ENCODE measurements around the gene BSND. TPM values are rescaled to one million over a fixed set of nuclear protein-coding genes. Genes with fewer than 3 reads are reported as not detected.

Gene BSND
- total and polyA plus RNA-seq, 2 experiments from 2014 or later, result not detected

DNA sequence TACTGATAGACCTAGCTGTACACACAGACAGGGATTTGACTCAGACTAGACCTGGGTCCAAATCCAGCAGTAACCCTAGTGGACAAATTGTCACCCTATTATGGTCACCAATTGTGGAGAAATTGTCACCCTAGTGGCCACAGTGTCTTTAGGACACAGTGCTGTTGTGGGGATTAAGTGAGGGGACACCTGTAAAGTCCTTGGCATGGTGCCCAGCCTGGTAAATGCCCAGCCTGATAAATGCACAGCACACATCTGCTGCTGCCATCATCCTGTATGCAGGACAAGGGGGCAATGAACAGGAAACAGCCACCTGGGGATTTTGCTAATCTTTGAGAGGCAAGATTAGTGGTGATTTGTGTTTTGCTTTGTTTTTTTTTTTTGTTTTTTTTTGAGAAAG, 16.0 kb upstream of the BSND start:
- no peaks in the 10 kb centered on the region for H4K20me1 ChIP-seq (ENCODE audit: insufficient read depth)
- H3F3A ChIP-seq (ENCODE audit: insufficient read depth), result no peaks in the 10 kb centered on the region
- TF ChIP-seq EZH2 (IDR thresholded peaks at IDR 0.05; ENCODE audit: insufficient read depth, poor library complexity, severe bottlenecking) (no peak), EZH2phosphoT487 (IDR thresholded peaks at IDR 0.05; ENCODE audit: insufficient read depth, low read depth) (no peak)
- H3K36me3 ChIP-seq (ENCODE audit: low read depth), result no peaks in the 10 kb centered on the region
- peaks cover 24% of the 10 kb centered on the region; the same call in 1 of the 2 replicates for H3K27me3 ChIP-seq (replicated peaks; ENCODE audit: insufficient read depth)
- no peaks in the 10 kb centered on the region for H3K9me2 ChIP-seq (ENCODE audit: insufficient read depth)
- no peaks in the 10 kb centered on the region for H3K9me3 ChIP-seq (ENCODE audit: low read depth)
- DNase-seq, result no peak
- no peaks in the 10 kb centered on the region for H3K4me1 ChIP-seq (ENCODE audit: insufficient read depth)
- H3K27ac ChIP-seq, result no peak overlapping the region
- no peak overlapping the region for H3K4me2 ChIP-seq (ENCODE audit: unreplicated experiment)
- no peak overlapping the region for H3K4me3 ChIP-seq
- no peak overlapping the region for H2AFZ ChIP-seq
- H3K9ac ChIP-seq, result no peak overlapping the region
- in situ Hi-C loops (cut with MboI), result no loop called here
- no peaks in the 10 kb centered on the region for H3K79me2 ChIP-seq (ENCODE audit: insufficient read depth)

DNA sequence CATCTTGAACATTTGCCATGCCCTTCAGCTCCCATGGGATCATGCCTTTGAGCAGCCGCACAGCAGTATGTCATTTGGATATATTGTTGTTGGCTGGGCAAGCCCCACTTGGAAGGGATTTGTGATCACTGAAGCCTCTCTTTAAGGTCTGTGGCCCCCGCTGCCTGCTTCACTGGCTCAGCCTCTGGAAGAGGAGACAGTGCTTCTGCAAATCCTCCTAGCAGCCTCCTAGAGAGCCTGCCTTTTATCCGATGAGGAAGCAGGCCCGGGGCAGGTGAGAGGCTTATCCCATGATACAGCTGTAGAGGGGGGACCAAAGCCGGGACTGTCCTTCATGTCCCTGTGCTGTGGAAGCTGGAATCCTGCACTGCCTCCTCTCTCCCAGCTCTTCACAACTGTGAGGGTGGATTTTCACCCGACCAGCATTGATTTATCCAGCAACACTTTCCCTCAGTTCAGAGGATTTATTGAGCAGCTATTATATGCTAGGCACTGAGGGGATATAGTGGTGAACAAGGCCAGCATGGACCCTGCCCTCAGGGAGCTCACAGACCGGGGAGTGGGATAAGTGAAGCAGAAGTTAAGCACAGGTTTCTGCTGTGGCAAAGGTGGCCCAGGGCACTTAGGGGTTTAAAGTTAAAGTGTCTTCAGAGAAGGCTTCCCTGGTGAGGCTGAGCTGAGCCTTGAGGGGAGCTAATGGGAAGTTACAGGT, 14.4 kb upstream of the BSND start:
- 37 to 38% methylated on average over 7 of the region's 7 CpGs for WGBS, 2 experiments (ENCODE audit: low coverage in 1 of 2, low lambda C conversion rate in 2 of 2, missing lambda C conversion rate in 2 of 2)
- TF ChIP-seq EZH2phosphoT487 (IDR thresholded peaks at IDR 0.05; ENCODE audit: insufficient read depth, low read depth) (no peak), EZH2 (IDR thresholded peaks at IDR 0.05; ENCODE audit: insufficient read depth, poor library complexity, severe bottlenecking) (no peak)

DNA sequence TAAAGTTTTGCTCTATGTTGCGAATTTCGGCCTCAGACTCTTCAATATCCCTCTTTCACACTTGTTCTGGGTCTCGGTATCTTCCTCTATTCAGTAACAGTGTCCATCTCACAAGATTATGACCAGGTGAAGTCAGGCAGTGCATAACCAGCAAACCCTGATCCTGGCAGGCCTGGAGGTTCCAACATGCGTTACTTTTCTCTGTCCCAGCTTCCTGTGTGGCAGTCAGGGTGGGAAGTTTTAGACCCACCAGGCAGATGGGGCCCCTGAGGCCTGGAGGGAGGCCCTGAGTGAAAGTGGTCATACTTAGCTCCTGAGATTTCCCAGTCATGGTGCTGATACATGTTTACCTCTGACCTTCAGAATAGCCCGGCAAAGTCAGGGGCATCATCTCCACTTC, 13.2 kb upstream of the BSND start:
- Histone ChIP-seq H3K36me3 (ENCODE audit: low read depth) (no peaks in the 10 kb centered on the region), H3K27ac (no peak overlapping the region), H3K9me2 (ENCODE audit: insufficient read depth) (no peaks in the 10 kb centered on the region), H3K79me2 (ENCODE audit: insufficient read depth) (no peaks in the 10 kb centered on the region), H2AFZ (no peak overlapping the region), H3F3A (ENCODE audit: insufficient read depth) (no peaks in the 10 kb centered on the region), H3K9ac (no peak overlapping the region), H3K4me3 (no peak overlapping the region), H3K27me3 (replicated peaks; ENCODE audit: insufficient read depth) (peaks cover 19% of the 10 kb centered on the region; the same call in 1 of the 2 replicates), H4K20me1 (ENCODE audit: insufficient read depth) (no peaks in the 10 kb centered on the region), H3K4me1 (ENCODE audit: insufficient read depth) (no peaks in the 10 kb centered on the region), H3K9me3 (ENCODE audit: low read depth) (no peaks in the 10 kb centered on the region), H3K4me2 (ENCODE audit: unreplicated experiment) (no peak overlapping the region)
- no peak for TF ChIP-seq EZH2 (IDR thresholded peaks at IDR 0.05; ENCODE audit: insufficient read depth, poor library complexity, severe bottlenecking)
- WGBS, 2 experiments (ENCODE audit: low coverage in 1 of 2, low lambda C conversion rate in 2 of 2, missing lambda C conversion rate in 2 of 2), result 88 to 90% methylated on average over 5 of the region's 5 CpGs
- no peak for DNase-seq
- in situ Hi-C loops (cut with MboI), result no loop called here

More for the DNA sequence above, 14.4 kb upstream of the BSND start:
- Histone ChIP-seq H3K9me2 (ENCODE audit: insufficient read depth) (no peaks in the 10 kb centered on the region), H3K36me3 (ENCODE audit: low read depth) (no peaks in the 10 kb centered on the region), H3K9ac (no peak overlapping the region), H3K4me3 (no peak overlapping the region), H3K9me3 (ENCODE audit: low read depth) (no peaks in the 10 kb centered on the region), H3F3A (ENCODE audit: insufficient read depth) (no peaks in the 10 kb centered on the region), H4K20me1 (ENCODE audit: insufficient read depth) (no peaks in the 10 kb centered on the region), H3K4me1 (ENCODE audit: insufficient read depth) (no peaks in the 10 kb centered on the region), H3K79me2 (ENCODE audit: insufficient read depth) (no peaks in the 10 kb centered on the region), H3K4me2 (ENCODE audit: unreplicated experiment) (no peak overlapping the region), H3K27ac (no peak overlapping the region), H2AFZ (no peak overlapping the region), H3K27me3 (replicated peaks; ENCODE audit: insufficient read depth) (peaks cover 24% of the 10 kb centered on the region; the same call in 1 of the 2 replicates)
- in situ Hi-C loops (cut with MboI), result no loop called here
- DNase-seq, result no peak

- WGBS, 2 experiments (ENCODE audit: low coverage in 1 of 2, low lambda C conversion rate in 2 of 2, missing lambda C conversion rate in 2 of 2), result 75 to 80% methylated on average over 15 of the region's 15 CpGs
- H3K9me3 ChIP-seq (ENCODE audit: low read depth), result no peaks in the 10 kb centered on the region
- TF ChIP-seq EZH2phosphoT487 (IDR thresholded peaks at IDR 0.05; ENCODE audit: insufficient read depth, low read depth) (no peak), EZH2 (IDR thresholded peaks at IDR 0.05; ENCODE audit: insufficient read depth, poor library complexity, severe bottlenecking) (no peak)
- peaks cover 16% of the 10 kb centered on the region; the same call in 1 of the 2 replicates for H3K27me3 ChIP-seq (replicated peaks; ENCODE audit: insufficient read depth)
- H3K9ac ChIP-seq, result no peak overlapping the region
- no peak overlapping the region for H3K4me2 ChIP-seq (ENCODE audit: unreplicated experiment)
- H3K4me1 ChIP-seq (ENCODE audit: insufficient read depth), result no peaks in the 10 kb centered on the region
- H3K4me3 ChIP-seq, result no peak overlapping the region
- no peaks in the 10 kb centered on the region for H4K20me1 ChIP-seq (ENCODE audit: insufficient read depth)
- DNase-seq, result no peak
- H3K27ac ChIP-seq, result no peak overlapping the region
- H3F3A ChIP-seq (ENCODE audit: insufficient read depth), result no peaks in the 10 kb centered on the region
- H3K9me2 ChIP-seq (ENCODE audit: insufficient read depth), result no peaks in the 10 kb centered on the region
- in situ Hi-C loops (cut with MboI), result no loop called here
- no peak overlapping the region for H2AFZ ChIP-seq
- no peaks in the 10 kb centered on the region for H3K79me2 ChIP-seq (ENCODE audit: insufficient read depth)
- H3K36me3 ChIP-seq (ENCODE audit: low read depth), result no peaks in the 10 kb centered on the region
These were observed 12.7 kb upstream of the BSND start for GRCh38 chr1:54986025-54986424.

Measured in GM23248 (cell line).